GM18498 (cell line): Measurements from ENCODE around the gene TSPAN6.

Experiments
- ATAC-seq: cut with Tn5 transposase; IDR thresholded peaks from one replicate; pipeline ENCODE4 v1.9.1; 2021; ENCODE audit warnings: mild to moderate bottlenecking, moderate library complexity; ENCODE audit not compliant: unreplicated experiment

The TSPAN6 gene

GRCh38 chrX:100648458-100649417, 12.1 kb upstream of the TSPAN6 start:
- no peak for ATAC-seq

- no peak for ATAC-seq
Measured at GRCh38 chrX:100647739-100648138, 11.1 kb upstream of the TSPAN6 start.

- no peak for ATAC-seq
Measured at GRCh38 chrX:100647095-100647494, 10.5 kb upstream of the TSPAN6 start.

- no peak for ATAC-seq
Measured at GRCh38 chrX:100645106-100645505, 8.5 kb upstream of the TSPAN6 start.

GRCh38 chrX:100643956-100644860, 7.6 kb upstream of the TSPAN6 start, which contains the start of gene SRPX2:
SRPX2 (plus strand) TSS chrX:100644199; CDS start chrX:100646323, 2,124 bp downstream.
- no peak for ATAC-seq

- no peak for ATAC-seq
Measured at GRCh38 chrX:100643212-100643611, 6.6 kb upstream of the TSPAN6 start.

- ATAC-seq = no peak
Measured at GRCh38 chrX:100642290-100642689, 5.7 kb upstream of the TSPAN6 start.

GRCh38 chrX:100635989-100636320, 651 bp downstream of the TSPAN6 start:
- no peak for ATAC-seq

- no peak for ATAC-seq
Measured at GRCh38 chrX:100635040-100635439, 1.6 kb downstream of the TSPAN6 start.

GRCh38 chrX:100625985-100626491, 10.6 kb downstream of the TSPAN6 start:
- peak; percentile 93 for ATAC-seq

- no peak for ATAC-seq
Measured at GRCh38 chrX:100623001-100623400, 13.6 kb downstream of the TSPAN6 start.

GRCh38 chrX:100615005-100615404, 21.6 kb downstream of the TSPAN6 start:
- peak; percentile 98 for ATAC-seq

GRCh38 chrX:100611951-100612350, 24.7 kb downstream of the TSPAN6 start:
- no peak for ATAC-seq

- no peak for ATAC-seq
Measured at GRCh38 chrX:100609591-100609990, 27.0 kb downstream of the TSPAN6 start.

GRCh38 chrX:100606753-100607152, 29.9 kb downstream of the TSPAN6 start:
- no peak for ATAC-seq

GRCh38 chrX:100600758-100601157, 35.8 kb downstream of the TSPAN6 start:
- peak; percentile 78 for ATAC-seq

- ATAC-seq = no peak
Measured at GRCh38 chrX:100600340-100600739, 36.3 kb downstream of the TSPAN6 start.

- ATAC-seq = no peak
Measured at GRCh38 chrX:100599456-100599855, 37.1 kb downstream of the TSPAN6 start.

- no peak for ATAC-seq
Measured at GRCh38 chrX:100596601-100597000, 40.0 kb downstream of the TSPAN6 start.

GRCh38 chrX:100593581-100593980, 43.0 kb downstream of the TSPAN6 start:
- no peak for ATAC-seq

- no peak for ATAC-seq
Measured at GRCh38 chrX:100593126-100593525, 43.5 kb downstream of the TSPAN6 start.
